ENCODE data around the gene CCDC40.

The CCDC40 gene

GRCh38 chr17:80104956-80105375 is 68.5 kb downstream of the CCDC40 start:
- DNase-seq = no peak

GRCh38 chr17:80105762-80106161 is 69.3 kb downstream of the CCDC40 start:
- no peak for DNase-seq

- DNase-seq = no peak
Measured at GRCh38 chr17:80106176-80106575, 69.7 kb downstream of the CCDC40 start.

- no peak for DNase-seq
Measured at GRCh38 chr17:80106751-80107150, 70.3 kb downstream of the CCDC40 start.

- DNase-seq = no peak
Measured at GRCh38 chr17:80107231-80108021, 71.0 kb downstream of the CCDC40 start.

GRCh38 chr17:80108036-80108971 is 71.9 kb downstream of the CCDC40 start:
- no peak for DNase-seq

- no peak for DNase-seq
Measured at GRCh38 chr17:80109066-80109660, 72.7 kb downstream of the CCDC40 start.

- no peak for DNase-seq
Measured at GRCh38 chr17:80109713-80110446, 73.4 kb downstream of the CCDC40 start.

GRCh38 chr17:80110447-80110812 is 74.0 kb downstream of the CCDC40 start:
- DNase-seq = no peak

GRCh38 chr17:80110927-80111701 is 74.7 kb downstream of the CCDC40 start:
- no peak for DNase-seq

- no peak for DNase-seq
Measured at GRCh38 chr17:80111702-80112470, 75.4 kb downstream of the CCDC40 start.

- DNase-seq = no peak
Measured at GRCh38 chr17:80112471-80113032, 76.1 kb downstream of the CCDC40 start.

- DNase-seq = no peak
Measured at GRCh38 chr17:80113033-80113484, 76.6 kb downstream of the CCDC40 start.

GRCh38 chr17:80114758-80115157 is 78.3 kb downstream of the CCDC40 start:
- no peak for DNase-seq

- DNase-seq = no peak
Measured at GRCh38 chr17:80115159-80115558, 78.7 kb downstream of the CCDC40 start.

- DNase-seq = no peak
Measured at GRCh38 chr17:80116276-80116920, 80.0 kb downstream of the CCDC40 start.

GRCh38 chr17:80116921-80117380 is 80.5 kb downstream of the CCDC40 start:
- DNase-seq = no peak

GRCh38 chr17:80117491-80118401 is 81.3 kb downstream of the CCDC40 start:
- no peak for DNase-seq
